GM15510 (cell line): Measurements from ENCODE around the gene HMGN1.

ENCODE experiments used
- POLR2A ChIP-seq: IDR thresholded peaks from 3 replicates; pipeline ENCODE4 v1.6.1; 2011; ENCODE audit warnings: borderline replicate concordance; ENCODE audit not compliant: insufficient read length; ENCODE audit errors: extremely low read depth

The HMGN1 gene

GRCh38 chr21:39348355-39349210, at the start of gene HMGN1:
Gene HMGN1 (minus strand): TSS chr21:39349088. CDS start chr21:39348917, 171 bp downstream.
- peak; percentile 69 for TF ChIP-seq POLR2A

DNA sequence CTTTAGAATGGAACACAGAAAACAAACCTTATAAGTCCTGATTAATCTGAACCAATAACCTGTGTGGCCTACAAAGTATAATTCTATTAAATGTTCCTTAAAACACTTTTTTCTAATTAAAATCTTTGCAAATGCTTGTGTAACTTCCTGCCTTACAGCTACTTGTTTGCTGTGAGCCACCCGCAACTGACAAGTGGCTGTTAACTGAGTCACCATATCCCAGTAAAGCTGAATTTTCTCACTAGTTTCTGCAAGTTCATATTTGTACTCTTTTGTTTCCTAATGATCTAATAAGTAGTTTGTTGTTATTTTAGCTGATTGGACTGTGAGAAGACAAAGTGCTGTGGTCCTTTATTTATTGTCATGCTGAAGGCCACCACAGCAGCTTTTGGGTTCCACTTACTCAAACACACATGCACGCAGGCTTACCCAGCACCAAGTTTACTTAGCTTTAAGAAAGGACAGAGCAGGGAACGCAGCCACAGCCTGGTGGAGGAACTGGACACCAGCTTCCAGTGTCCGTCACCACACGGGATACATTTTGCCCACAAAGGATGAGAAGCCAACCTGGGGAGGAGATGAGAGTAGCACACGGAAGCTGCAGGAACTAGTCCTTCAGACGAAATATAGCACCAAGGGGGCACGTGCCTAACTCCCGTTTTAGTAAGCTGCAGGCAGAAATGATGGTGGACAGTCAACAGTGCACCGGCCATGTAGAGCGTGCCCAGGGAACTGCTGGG, 48.9 kb upstream of the HMGN1 start:
- no peak for TF ChIP-seq POLR2A

GRCh38 chr21:39392981-39393380, 44.1 kb upstream of the HMGN1 start:
- no peak for TF ChIP-seq POLR2A

DNA sequence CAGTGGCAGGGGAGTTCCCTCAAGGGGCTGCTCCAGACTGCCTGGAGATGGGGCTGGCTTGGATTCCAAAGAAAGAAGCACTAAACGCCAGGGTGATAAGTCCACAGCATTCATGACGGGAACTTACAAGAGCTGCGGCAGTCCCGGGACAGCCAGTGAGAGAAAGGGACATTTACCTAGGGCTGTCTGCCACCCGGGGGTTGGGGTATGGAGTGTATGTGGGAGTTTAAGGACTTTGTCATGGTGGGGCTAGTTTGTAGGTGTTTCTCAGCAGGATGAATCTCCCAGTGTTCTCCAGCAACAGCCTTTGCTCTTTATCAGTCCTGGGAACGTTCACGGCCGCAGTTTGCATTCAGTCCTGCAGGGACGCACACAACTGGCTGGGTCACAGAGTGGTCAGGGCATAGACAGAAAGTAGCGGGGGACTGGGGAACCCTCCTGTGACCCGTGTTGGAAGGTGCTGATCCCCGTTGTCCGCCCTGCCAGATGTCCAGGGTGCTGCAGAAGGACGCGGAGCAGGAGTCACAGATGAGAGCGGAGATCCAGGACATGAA, 41.4 kb upstream of the HMGN1 start:
- TF ChIP-seq POLR2A: no peak

GRCh38 chr21:39388811-39389155, 39.9 kb upstream of the HMGN1 start:
- no peak for TF ChIP-seq POLR2A

DNA sequence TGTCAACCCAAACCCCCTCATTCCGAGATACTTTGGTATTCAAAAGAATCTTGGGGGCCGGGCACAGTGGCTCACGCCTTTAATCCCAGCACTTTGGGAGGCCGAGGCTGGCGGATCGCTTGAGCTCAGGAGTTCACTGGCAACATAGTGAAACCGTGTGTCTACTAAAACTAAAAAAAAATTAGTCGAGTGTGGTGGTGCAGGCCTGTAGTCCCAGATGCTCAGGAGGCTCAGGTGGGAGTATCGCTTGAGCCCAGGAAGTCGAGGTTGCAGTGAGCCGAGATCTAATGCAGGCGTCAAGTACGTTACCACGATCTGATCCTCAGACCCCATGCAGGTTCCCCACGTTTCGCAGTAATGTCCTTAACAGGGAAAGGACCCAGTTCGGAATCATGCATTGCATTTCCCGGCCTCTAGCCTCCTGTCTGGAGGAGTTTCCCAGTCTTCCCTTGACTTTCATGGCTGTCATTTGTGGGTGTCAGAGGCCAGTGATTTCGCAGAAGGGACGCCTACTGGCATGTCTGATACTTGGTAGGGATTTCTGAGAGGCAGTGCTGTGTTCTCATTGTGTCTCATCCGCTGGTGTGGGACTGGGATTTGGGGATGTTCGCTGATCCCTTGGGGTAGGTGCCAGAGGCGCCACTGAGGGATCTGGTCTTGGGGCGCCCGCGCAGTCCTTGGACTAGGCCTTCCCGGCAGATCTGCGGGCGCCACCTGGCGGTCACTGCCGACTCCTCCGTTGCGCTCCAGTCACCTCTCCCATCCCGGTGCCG, 39.3 kb upstream of the HMGN1 start:
- no peak for TF ChIP-seq POLR2A

GRCh38 chr21:39387461-39388037, 38.7 kb upstream of the HMGN1 start:
- TF ChIP-seq POLR2A: peak; percentile 47

- TF ChIP-seq POLR2A: no peak
Observed at GRCh38 chr21:39386899-39387298, 38.0 kb upstream of the HMGN1 start.

GRCh38 chr21:39386194-39386593, 37.3 kb upstream of the HMGN1 start:
- no peak for TF ChIP-seq POLR2A

GRCh38 chr21:39385299-39386145, 36.6 kb upstream of the HMGN1 start:
- no peak for TF ChIP-seq POLR2A

GRCh38 chr21:39384674-39385298, 35.9 kb upstream of the HMGN1 start:
- no peak for TF ChIP-seq POLR2A

DNA sequence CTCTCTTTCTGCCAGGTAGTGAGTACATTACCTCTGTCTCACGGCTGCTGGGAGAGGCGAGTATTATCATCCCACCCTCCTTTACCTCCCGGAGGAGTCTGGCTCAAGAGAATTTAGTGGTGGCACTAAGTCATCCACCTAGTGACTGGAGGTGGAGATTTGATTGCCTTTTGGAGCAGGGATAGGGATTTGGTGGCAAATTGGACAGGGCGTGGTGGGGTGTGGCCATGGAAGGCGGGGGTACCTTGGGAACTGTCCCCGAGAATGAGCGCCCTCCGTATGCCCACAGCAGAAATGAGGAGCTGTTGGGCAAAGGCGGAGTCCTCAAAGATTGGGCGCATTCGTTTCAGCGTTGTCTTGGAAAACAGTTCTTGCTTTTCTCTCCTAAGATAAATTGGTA, 32.1 kb upstream of the HMGN1 start:
- no peak for TF ChIP-seq POLR2A

DNA sequence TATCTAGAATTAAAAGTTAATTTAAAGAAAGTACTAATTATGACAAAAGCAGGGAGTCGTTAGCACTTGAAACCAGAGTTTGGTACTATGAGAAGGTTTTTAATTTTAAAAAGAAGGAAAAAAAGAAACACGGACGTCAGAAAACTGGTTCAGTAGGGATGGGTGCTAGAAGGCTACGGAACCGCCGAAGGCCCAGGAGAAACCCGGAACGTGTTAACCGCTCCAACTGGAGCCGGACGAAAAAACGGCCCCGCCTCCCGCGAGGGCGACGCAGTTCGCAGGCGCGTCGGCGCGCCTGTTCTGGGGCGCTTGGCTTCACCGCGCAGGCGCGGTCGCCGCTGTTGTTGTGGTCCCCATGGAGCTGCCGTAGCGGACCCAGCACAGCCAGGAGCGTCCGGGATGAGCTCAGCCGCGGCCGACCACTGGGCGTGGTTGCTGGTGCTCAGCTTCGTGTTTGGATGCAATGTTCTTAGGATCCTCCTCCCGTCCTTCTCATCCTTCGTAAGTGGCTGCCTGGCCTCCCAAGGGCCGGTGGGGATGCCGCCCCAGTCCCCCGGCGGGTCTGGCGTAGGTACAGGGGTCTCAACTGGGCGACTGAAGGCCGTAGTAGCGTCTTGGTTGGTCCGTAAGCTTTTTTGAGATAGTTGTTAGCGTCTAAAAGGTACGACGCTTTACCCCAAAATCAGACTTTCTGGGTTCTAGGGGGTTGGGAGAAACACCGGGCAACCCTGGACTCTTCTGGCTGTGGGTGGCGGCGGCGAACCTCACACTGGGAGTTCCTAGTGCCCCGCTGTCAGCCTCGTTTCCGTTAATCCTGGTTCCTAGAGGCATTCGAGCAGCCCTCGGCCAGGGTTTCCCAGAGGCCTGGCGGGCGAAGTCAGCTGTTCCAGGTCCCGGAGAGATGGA, 31.4 kb upstream of the HMGN1 start:
- no peak for TF ChIP-seq POLR2A

DNA sequence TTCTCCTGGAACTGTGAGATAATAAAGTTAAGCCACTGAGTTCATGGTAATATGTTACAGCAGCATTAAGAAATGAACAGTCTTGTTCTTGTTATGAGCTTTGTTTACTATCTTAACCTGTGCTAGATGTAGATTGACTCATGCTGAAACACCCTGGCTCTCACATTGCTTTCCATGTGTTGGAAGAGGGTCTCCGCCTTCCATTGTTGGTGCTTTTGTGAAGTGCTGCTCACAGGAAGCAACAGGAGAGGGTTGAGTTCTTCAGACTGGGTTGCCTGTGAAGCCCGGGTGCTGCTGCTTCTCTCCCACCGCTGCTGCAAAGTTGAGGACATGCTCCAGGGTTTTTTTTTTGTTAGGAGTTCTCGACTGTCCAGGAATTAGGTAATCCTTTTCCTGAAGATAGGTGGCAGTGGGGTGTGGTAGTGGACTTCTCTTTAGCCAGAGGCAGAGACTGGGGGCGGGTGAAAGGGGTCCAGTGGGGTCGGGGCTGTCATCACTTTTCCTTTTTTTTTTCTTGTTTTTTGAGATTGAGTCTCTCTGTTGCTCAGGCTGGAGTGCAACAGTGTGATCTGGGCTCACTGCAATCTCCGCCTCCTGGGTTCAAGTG, 28.7 kb upstream of the HMGN1 start:
- no peak for TF ChIP-seq POLR2A
